ENCODE results near the gene CCDC149. TPM values are rescaled to one million over a fixed set of nuclear protein-coding genes. Genes with fewer than 3 reads are reported as not detected.

Gene CCDC149
- total RNA-seq, 2 donors from 2014 or later: 4.9 to 5.5 TPM

DNA sequence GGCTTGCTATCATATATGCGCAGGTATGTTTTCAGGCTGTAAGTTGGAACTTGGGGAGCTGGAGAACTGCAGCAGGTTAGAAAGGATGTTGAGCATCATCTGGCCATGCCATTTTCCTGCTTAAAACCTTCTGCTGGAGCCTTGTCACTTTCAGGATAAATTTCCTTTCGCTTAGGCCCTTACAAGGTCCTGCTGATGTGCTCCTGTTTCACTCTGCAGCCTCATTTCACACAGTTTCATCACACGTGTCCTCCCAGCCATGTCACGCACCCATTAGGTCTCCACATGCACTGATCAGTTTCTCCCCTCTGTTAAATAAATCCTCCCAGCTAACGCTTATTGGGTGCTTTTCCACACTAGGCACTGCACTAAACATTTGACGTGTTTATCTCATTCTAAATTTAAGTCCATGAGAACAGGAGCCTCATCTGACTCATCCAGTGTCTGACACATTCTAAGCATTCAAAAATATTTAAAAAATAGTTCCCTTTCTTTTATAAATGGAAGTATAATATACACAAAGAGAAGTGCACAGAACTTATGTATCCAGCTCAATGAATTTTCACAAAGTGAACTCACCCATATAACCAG lies 102.9 kb downstream of the CCDC149 start:
- Mint-ChIP-seq H3K9me3 (peaks cover 8% of the 10 kb centered on the region), H3K27me3 (ENCODE audit: insufficient read depth) (peaks cover 25% of the 10 kb centered on the region), H3K4me1 (peaks cover 16% of the 10 kb centered on the region), H3K36me3 (ENCODE audit: low read depth) (peaks cover 10% of the 10 kb centered on the region), H3K27ac (no peak overlapping the region), H3K4me3 (no peak overlapping the region)
- Histone ChIP-seq H3K27me3 (ENCODE audit: control insufficient read depth, insufficient read depth, low read length, poor library complexity, severe bottlenecking) (no peaks in the 10 kb centered on the region), H3K27ac (ENCODE audit: low read depth, low read length) (no peak overlapping the region), H3K4me1 (ENCODE audit: control insufficient read depth, insufficient read depth, low read length) (no peaks in the 10 kb centered on the region), H3K9ac (ENCODE audit: extremely low read depth, low read length, poor library complexity, severe bottlenecking) (no peak overlapping the region), H3K4me3 (ENCODE audit: low read length) (no peak overlapping the region), H3K9me3 (ENCODE audit: control insufficient read depth, low read length) (peaks cover 11% of the 10 kb centered on the region), H3K36me3 (ENCODE audit: control insufficient read depth, insufficient read depth, low read length) (no peaks in the 10 kb centered on the region)
- no peak for TF ChIP-seq CTCF (conservative IDR thresholded peaks at IDR 0.05)
- WGBS, 2 experiments (ENCODE audit: insufficient coverage in 1 of 2, insufficient read length in 1 of 2): 91 to 93% methylated on average over 6 of the region's 6 CpGs
- no peak for DNase-seq

DNA sequence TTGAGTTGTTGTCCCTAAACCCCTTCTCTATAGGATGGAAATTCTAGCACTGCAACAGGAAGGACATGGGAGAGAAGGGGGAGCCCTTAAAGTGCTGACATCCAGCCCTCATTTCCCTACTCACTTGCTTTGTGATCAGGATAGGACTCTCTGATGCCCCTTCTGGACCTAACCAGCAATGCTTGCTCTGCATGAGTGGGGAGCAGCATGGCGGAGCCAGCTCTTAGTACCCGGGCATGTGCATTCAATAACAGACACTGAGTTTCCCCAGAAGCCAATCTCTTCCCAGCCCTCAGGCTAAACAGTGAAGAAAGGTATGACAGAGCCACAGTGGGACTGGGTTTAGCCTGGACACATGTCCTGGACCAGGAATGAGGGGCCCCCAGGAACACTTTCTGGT lies 103.5 kb downstream of the CCDC149 start:
- H3K4me3 Mint-ChIP-seq: no peak overlapping the region
- Histone ChIP-seq H3K27me3 (ENCODE audit: control insufficient read depth, insufficient read depth, low read length, poor library complexity, severe bottlenecking) (no peaks in the 10 kb centered on the region), H3K4me3 (ENCODE audit: low read length) (no peak overlapping the region), H3K9me3 (ENCODE audit: control insufficient read depth, low read length) (peaks cover 11% of the 10 kb centered on the region), H3K4me1 (ENCODE audit: control insufficient read depth, insufficient read depth, low read length) (no peaks in the 10 kb centered on the region), H3K36me3 (ENCODE audit: control insufficient read depth, insufficient read depth, low read length) (no peaks in the 10 kb centered on the region), H3K27ac (ENCODE audit: low read depth, low read length) (no peak overlapping the region), H3K9ac (ENCODE audit: extremely low read depth, low read length, poor library complexity, severe bottlenecking) (no peak overlapping the region)
- peaks cover 30% of the 10 kb centered on the region for H3K27me3 Mint-ChIP-seq (ENCODE audit: insufficient read depth)
- peaks cover 8% of the 10 kb centered on the region for H3K9me3 Mint-ChIP-seq
- H3K27ac Mint-ChIP-seq: no peak overlapping the region
- TF ChIP-seq CTCF (conservative IDR thresholded peaks at IDR 0.05): peak; percentile 70
- H3K4me1 Mint-ChIP-seq: peaks cover 17% of the 10 kb centered on the region
- peak; percentile 75 for DNase-seq
- H3K36me3 Mint-ChIP-seq (ENCODE audit: low read depth): peaks cover 10% of the 10 kb centered on the region
- 86% methylated on average over 2 of the region's 2 CpGs; no CpG with 5 or more reads in 1 of the 2 experiments for WGBS, 2 experiments (ENCODE audit: insufficient coverage in 1 of 2, insufficient read length in 1 of 2)

DNA sequence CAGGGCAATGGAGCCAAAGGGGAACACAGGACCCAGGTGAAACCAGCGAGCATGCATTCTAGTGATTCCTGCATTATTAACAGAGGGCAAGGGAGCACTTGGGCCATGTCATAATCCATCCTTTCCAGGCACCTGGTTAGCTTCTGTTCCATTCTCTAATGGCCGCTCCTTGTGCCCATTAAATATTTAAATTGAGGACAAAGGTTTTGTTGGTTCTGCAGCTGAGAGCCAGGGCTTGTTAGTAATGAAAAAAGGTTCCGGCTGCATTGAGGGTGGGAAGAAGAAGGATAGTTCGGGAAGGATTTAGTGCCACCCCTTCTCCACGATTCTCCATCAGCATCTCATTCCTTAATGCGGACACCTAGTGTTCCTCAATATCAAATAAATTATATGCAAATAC lies 103.9 kb downstream of the CCDC149 start:
- H3K4me3 ChIP-seq (ENCODE audit: low read length): no peak overlapping the region
- H3K27me3 ChIP-seq (ENCODE audit: control insufficient read depth, insufficient read depth, low read length, poor library complexity, severe bottlenecking): no peaks in the 10 kb centered on the region
- no peak overlapping the region for H3K27ac ChIP-seq (ENCODE audit: low read depth, low read length)
- no peak overlapping the region for H3K4me3 Mint-ChIP-seq
- peaks cover 8% of the 10 kb centered on the region for H3K9me3 Mint-ChIP-seq
- no peak overlapping the region for H3K9ac ChIP-seq (ENCODE audit: extremely low read depth, low read length, poor library complexity, severe bottlenecking)
- H3K9me3 ChIP-seq (ENCODE audit: control insufficient read depth, low read length): peaks cover 11% of the 10 kb centered on the region
- no peaks in the 10 kb centered on the region for H3K36me3 ChIP-seq (ENCODE audit: control insufficient read depth, insufficient read depth, low read length)
- H3K27ac Mint-ChIP-seq: no peak overlapping the region
- H3K27me3 Mint-ChIP-seq (ENCODE audit: insufficient read depth): peaks cover 34% of the 10 kb centered on the region
- no peak for DNase-seq
- peaks cover 17% of the 10 kb centered on the region for H3K4me1 Mint-ChIP-seq
- WGBS, 2 experiments (ENCODE audit: insufficient coverage in 1 of 2, insufficient read length in 1 of 2): 90 to 94% methylated on average over 2 to 6 of the region's 6 CpGs
- no peaks in the 10 kb centered on the region for H3K4me1 ChIP-seq (ENCODE audit: control insufficient read depth, insufficient read depth, low read length)
- no peak for TF ChIP-seq CTCF (conservative IDR thresholded peaks at IDR 0.05)
- peaks cover 10% of the 10 kb centered on the region for H3K36me3 Mint-ChIP-seq (ENCODE audit: low read depth)
